HAP-1 (cell line): ENCODE measurements around the gene NAXD.

Experiments
- DNase-seq, 2 experiments: peaks; one replicate each; pipeline ENCODE4 v3.0.0-alpha.2; 2016 to 2020; ENCODE audit warnings: low spot score in 2 of 2
- H3K27me3 ChIP-seq: fragments of 250-450 bp; sonication (Bioruptor Pico); 2 replicates; pipeline ENCODE4 v1.5.1; 2020; ENCODE audit warnings: low read depth, mild to moderate bottlenecking, moderate library complexity
- H3K36me3 ChIP-seq: fragments of 250-450 bp; sonication (Bioruptor Pico); replicated peaks from 2 replicates; pipeline ENCODE4 v1.5.1; 2020; ENCODE audit warnings: mild to moderate bottlenecking
- H3K4me1 ChIP-seq: fragments of 250-450 bp; sonication (Bioruptor Pico); 2 replicates; pipeline ENCODE4 v1.5.1; 2020; ENCODE audit warnings: mild to moderate bottlenecking
- H3K4me3 ChIP-seq: fragments of 250-450 bp; sonication (Bioruptor Pico); 2 replicates; pipeline ENCODE4 v1.5.1; 2020; ENCODE audit warnings: mild to moderate bottlenecking, moderate library complexity
- H3K9me3 ChIP-seq: fragments of 250-450 bp; sonication (Bioruptor Pico); 2 replicates; pipeline ENCODE4 v1.5.1; 2020; ENCODE audit warnings: mild to moderate bottlenecking, moderate library complexity
- in situ Hi-C: fragments of 300-500 bp; cut with MboI; formaldehyde crosslinking; loops from 3 replicates; pipeline ENCODE4 v1.14.3; 2020; ENCODE audit warnings: low sequenced_read_pairs, inconsistent platforms, mixed read lengths

Gene NAXD

GRCh38 chr13:110607675-110608224 is 7.6 kb upstream of the NAXD start:
- in situ Hi-C loops: loop anchor here (25.0 kb wide), 1 partner anchor 205 kb away; no protein-coding TSS in a partner anchor

DNA sequence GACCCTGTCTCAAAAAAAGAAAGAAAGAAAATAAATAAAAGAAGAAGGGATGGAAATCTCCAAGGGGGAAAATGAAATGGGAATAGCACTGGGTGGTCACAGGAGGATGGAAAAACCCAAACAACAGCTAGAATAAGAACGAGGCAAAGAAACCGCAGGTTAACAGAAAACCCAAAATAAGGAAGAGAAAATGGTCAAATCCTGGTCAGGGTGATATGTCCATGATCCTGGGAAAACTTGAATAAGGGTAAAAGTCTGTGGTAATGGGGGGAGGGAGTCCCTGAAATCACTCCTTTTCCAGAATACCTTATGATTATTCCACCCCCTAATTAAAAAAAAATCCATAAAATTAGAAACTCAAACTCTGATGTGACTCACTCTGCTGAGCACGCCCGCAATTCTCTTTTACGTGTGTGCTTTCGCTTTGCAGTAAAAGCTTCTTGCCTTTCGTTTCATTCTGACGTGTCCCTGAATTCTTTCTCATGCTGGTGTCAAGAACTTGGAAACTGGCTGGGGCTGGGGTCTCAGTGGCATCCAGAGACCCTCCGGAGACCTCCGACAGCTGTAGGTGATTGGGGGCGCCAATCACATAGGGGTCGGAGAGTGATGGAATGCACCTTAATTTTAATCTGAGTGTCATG is 4.3 kb upstream of the NAXD start:
- H3K4me1 ChIP-seq: peaks cover 5% of the 10 kb centered on the region
- in situ Hi-C loops: loop anchor here (25.0 kb wide), 1 partner anchor 201 kb away; no protein-coding TSS in a partner anchor
- no peak overlapping the region for H3K4me3 ChIP-seq

More at GRCh38 chr13:110607675-110608224, 7.6 kb upstream of the NAXD start:
- no peak for DNase-seq
- H3K27me3 ChIP-seq: no peaks in the 10 kb centered on the region
- H3K36me3 ChIP-seq: no peaks in the 10 kb centered on the region
- no peaks in the 10 kb centered on the region for H3K4me1 ChIP-seq
- no peaks in the 10 kb centered on the region for H3K9me3 ChIP-seq
- H3K4me3 ChIP-seq: no peak overlapping the region

GRCh38 chr13:110615005-110615321 is 382 bp upstream of the NAXD start:
- peaks cover 14% of the 10 kb centered on the region for H3K4me1 ChIP-seq
- H3K36me3 ChIP-seq: peaks cover 6% of the 10 kb centered on the region; the same call in 1 of the 2 replicates
- no peaks in the 10 kb centered on the region for H3K27me3 ChIP-seq
- in situ Hi-C loops: loop anchor here (25.0 kb wide), 1 partner anchor 197 kb away; no protein-coding TSS in a partner anchor
- H3K4me3 ChIP-seq: peak overlapping the region; percentile 77
- no peak for DNase-seq
- no peaks in the 10 kb centered on the region for H3K9me3 ChIP-seq

More for the DNA sequence above, 4.3 kb upstream of the NAXD start:
- H3K9me3 ChIP-seq: no peaks in the 10 kb centered on the region
- peaks cover 5% of the 10 kb centered on the region; the same call in 1 of the 2 replicates for H3K36me3 ChIP-seq
- H3K27me3 ChIP-seq: no peaks in the 10 kb centered on the region
- no peak for DNase-seq

GRCh38 chr13:110616103-110617101 is 1.1 kb downstream of the NAXD start:
- peak; percentile 41 for DNase-seq
- H3K9me3 ChIP-seq: no peaks in the 10 kb centered on the region
- in situ Hi-C loops: loop anchor here (25.0 kb wide), 1 partner anchor 196 kb away; no protein-coding TSS in a partner anchor
- peaks cover 14% of the 10 kb centered on the region for H3K4me1 ChIP-seq
- peaks cover 6% of the 10 kb centered on the region; the same call in 1 of the 2 replicates for H3K36me3 ChIP-seq
- H3K4me3 ChIP-seq: peak overlapping the region; percentile 77
- H3K27me3 ChIP-seq: no peaks in the 10 kb centered on the region

GRCh38 chr13:110617321-110618072 is 2.2 kb downstream of the NAXD start:
- peaks cover 9% of the 10 kb centered on the region; the same call in 1 of the 2 replicates for H3K36me3 ChIP-seq
- peaks cover 14% of the 10 kb centered on the region for H3K4me1 ChIP-seq
- no peaks in the 10 kb centered on the region for H3K27me3 ChIP-seq
- peak overlapping the region; percentile 77 for H3K4me3 ChIP-seq
- DNase-seq: peak; percentile 66 to 74
- in situ Hi-C loops: loop anchor here (25.0 kb wide), 1 partner anchor 195 kb away; no protein-coding TSS in a partner anchor
- H3K9me3 ChIP-seq: no peaks in the 10 kb centered on the region

- H3K27me3 ChIP-seq: no peaks in the 10 kb centered on the region
- peaks cover 14% of the 10 kb centered on the region for H3K4me1 ChIP-seq
- no peak for DNase-seq
- peaks cover 16% of the 10 kb centered on the region for H3K36me3 ChIP-seq
- H3K9me3 ChIP-seq: no peaks in the 10 kb centered on the region
- no peak overlapping the region for H3K4me3 ChIP-seq
- in situ Hi-C loops: loop anchor here (25.0 kb wide), 1 partner anchor 194 kb away; no protein-coding TSS in a partner anchor
Observed at GRCh38 chr13:110618167-110618566, 2.8 kb downstream of the NAXD start.

GRCh38 chr13:110618780-110619179 is 3.4 kb downstream of the NAXD start:
- Histone ChIP-seq H3K4me3 (no peak overlapping the region), H3K36me3 (peaks cover 21% of the 10 kb centered on the region), H3K9me3 (no peaks in the 10 kb centered on the region), H3K4me1 (peaks cover 14% of the 10 kb centered on the region), H3K27me3 (no peaks in the 10 kb centered on the region)
- in situ Hi-C loops: loop anchor here (25.0 kb wide), 1 partner anchor 194 kb away; no protein-coding TSS in a partner anchor
- no peak for DNase-seq

DNA sequence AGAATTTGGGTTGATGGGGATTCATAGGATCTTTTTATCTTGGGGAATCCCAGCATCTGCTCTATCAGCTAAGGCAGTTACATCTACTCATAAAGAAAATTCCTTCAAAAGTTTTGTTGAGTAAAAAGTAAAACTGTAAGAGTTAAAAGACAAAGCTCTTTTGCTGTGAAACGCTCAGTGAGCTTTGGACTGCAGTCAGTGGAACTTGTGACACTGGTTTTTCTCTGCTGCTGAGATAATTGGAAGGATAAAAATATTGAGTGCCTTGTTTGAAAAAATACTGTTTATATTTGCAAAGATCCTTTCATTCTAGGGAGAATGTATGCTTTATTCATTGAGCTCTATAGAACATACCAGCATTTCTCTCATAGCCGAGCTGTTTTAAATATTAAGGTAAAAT is 5.3 kb downstream of the NAXD start:
- DNase-seq: no peak
- Histone ChIP-seq H3K4me1 (peaks cover 9% of the 10 kb centered on the region), H3K4me3 (no peak overlapping the region), H3K9me3 (no peaks in the 10 kb centered on the region), H3K27me3 (no peaks in the 10 kb centered on the region), H3K36me3 (peaks cover 26% of the 10 kb centered on the region)
- in situ Hi-C loops: loop anchor here (25.0 kb wide), 1 partner anchor 192 kb away; no protein-coding TSS in a partner anchor

- Histone ChIP-seq H3K36me3 (peaks cover 27% of the 10 kb centered on the region), H3K9me3 (no peaks in the 10 kb centered on the region), H3K27me3 (no peaks in the 10 kb centered on the region), H3K4me1 (no peaks in the 10 kb centered on the region), H3K4me3 (no peak overlapping the region)
- DNase-seq: no peak
- in situ Hi-C loops: loop anchor here (25.0 kb wide), 1 partner anchor 187 kb away; no protein-coding TSS in a partner anchor
Observed at GRCh38 chr13:110624766-110625756, 9.7 kb downstream of the NAXD start.

DNA sequence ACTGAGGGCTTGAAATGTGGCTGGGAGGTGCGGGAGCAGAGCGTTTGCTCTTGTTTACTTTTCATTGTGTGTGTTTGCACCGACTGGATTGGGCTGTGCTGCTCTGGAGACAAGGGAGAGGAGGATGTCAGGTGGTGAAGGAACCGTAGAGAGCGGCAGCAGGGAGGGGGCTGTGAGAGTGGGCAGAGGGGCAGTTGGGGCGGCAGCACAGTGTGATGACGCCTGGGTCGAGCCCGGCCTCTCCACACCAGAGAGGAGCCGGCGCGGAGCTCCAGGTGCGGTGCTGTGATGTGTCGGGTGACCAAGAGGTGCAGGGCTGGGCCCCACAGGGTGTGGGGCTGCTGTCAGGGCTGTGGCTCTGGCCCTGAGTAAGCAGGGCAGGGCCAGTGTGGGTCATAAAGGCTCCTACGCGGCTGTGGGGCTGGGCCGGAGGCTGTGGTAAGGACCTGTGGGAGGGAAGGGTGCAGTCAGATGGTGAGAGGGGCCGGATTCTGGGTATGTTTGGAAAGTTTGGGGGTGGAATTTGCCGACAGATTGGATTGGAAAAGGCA is 10.5 kb downstream of the NAXD start:
- in situ Hi-C loops: no loop called here
- H3K36me3 ChIP-seq: peaks cover 27% of the 10 kb centered on the region
- no peaks in the 10 kb centered on the region for H3K9me3 ChIP-seq
- H3K27me3 ChIP-seq: no peaks in the 10 kb centered on the region
- no peak for DNase-seq
- H3K4me1 ChIP-seq: no peaks in the 10 kb centered on the region
- H3K4me3 ChIP-seq: no peak overlapping the region

- no peak for DNase-seq
- no peaks in the 10 kb centered on the region for H3K4me1 ChIP-seq
- H3K9me3 ChIP-seq: no peaks in the 10 kb centered on the region
- peaks cover 29% of the 10 kb centered on the region for H3K36me3 ChIP-seq
- no peaks in the 10 kb centered on the region for H3K27me3 ChIP-seq
- in situ Hi-C loops: no loop called here
- H3K4me3 ChIP-seq: no peak overlapping the region
Observed at GRCh38 chr13:110626521-110626920, 11.2 kb downstream of the NAXD start.

DNA sequence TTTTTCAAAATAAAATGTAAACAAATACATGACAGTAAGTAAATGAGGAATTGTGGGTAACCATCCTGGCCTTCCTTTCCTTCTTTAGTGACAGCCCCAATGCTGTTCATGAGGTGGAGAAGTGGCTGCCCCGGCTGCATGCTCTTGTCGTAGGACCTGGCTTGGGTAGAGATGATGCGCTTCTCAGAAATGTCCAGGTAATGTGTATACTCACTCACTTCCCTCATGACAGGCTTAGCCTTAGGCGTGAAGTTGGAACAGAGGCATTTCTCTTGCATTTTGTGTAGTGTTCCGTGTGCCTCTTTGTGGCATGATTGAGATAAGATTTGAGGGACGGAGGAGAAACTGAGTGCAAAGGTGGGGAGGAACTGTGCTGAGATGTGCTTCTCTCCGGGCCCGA is 12.0 kb downstream of the NAXD start:
- Histone ChIP-seq H3K9me3 (no peaks in the 10 kb centered on the region), H3K4me1 (no peaks in the 10 kb centered on the region), H3K36me3 (peaks cover 30% of the 10 kb centered on the region), H3K4me3 (no peak overlapping the region), H3K27me3 (no peaks in the 10 kb centered on the region)
- no peak for DNase-seq
- in situ Hi-C loops: no loop called here
